HG03558 (cell line): ENCODE results near the gene AP3B2.
"Not testable (repeated sequence)": the region's sequence is repeated elsewhere in the genome, so short reads cannot be mapped to it uniquely, and the experiment has no call there.

Experiments used
- ATAC-seq: cut with Tn5 transposase; IDR thresholded peaks from one replicate; pipeline ENCODE4 v1.9.1; 2021; ENCODE audit warnings: moderate number of reproducible peaks; ENCODE audit not compliant: unreplicated experiment; ENCODE audit errors: extremely low read depth

AP3B2 gene

GRCh38 chr15:82709421-82710207 lies at the start of gene AP3B2:
TSS of gene AP3B2 (minus strand) at chr15:82709875. CDS start at chr15:82709706, 169 bp downstream.
- peak; percentile 59 for ATAC-seq

GRCh38 chr15:82751308-82751707 lies 41.6 kb upstream of the AP3B2 start:
- ATAC-seq, result no peak

GRCh38 chr15:82750831-82751180 lies 41.1 kb upstream of the AP3B2 start:
- ATAC-seq, result no peak

- ATAC-seq, result peak; percentile 73
These were observed 40.5 kb upstream of the AP3B2 start for GRCh38 chr15:82749951-82750830.

GRCh38 chr15:82748315-82748714 lies 38.6 kb upstream of the AP3B2 start:
- ATAC-seq, result no peak

- no peak for ATAC-seq
These were observed 34.1 kb upstream of the AP3B2 start for GRCh38 chr15:82743810-82744209.

GRCh38 chr15:82742134-82742533 lies 32.5 kb upstream of the AP3B2 start:
- no peak for ATAC-seq

GRCh38 chr15:82739086-82739485 lies 29.4 kb upstream of the AP3B2 start:
- no peak for ATAC-seq

GRCh38 chr15:82737975-82738374 lies 28.3 kb upstream of the AP3B2 start:
- no peak for ATAC-seq

GRCh38 chr15:82731527-82731926 lies 21.9 kb upstream of the AP3B2 start:
- ATAC-seq, result no peak

GRCh38 chr15:82730022-82730530 lies 20.4 kb upstream of the AP3B2 start:
- no peak for ATAC-seq

- no peak for ATAC-seq
These were observed 17.1 kb upstream of the AP3B2 start for GRCh38 chr15:82726816-82727215.

- no peak for ATAC-seq
These were observed 5.3 kb upstream of the AP3B2 start for GRCh38 chr15:82715003-82715402.

- ATAC-seq, result no peak
These were observed 4.3 kb upstream of the AP3B2 start for GRCh38 chr15:82714016-82714415.

- ATAC-seq, result no peak
These were observed 2.4 kb upstream of the AP3B2 start for GRCh38 chr15:82712036-82712435.

GRCh38 chr15:82710926-82711490 lies 1.3 kb upstream of the AP3B2 start:
- no peak for ATAC-seq

GRCh38 chr15:82710208-82710555 lies 507 bp upstream of the AP3B2 start:
- ATAC-seq, result no peak

- no peak for ATAC-seq
These were observed 624 bp downstream of the AP3B2 start for GRCh38 chr15:82709081-82709420.

GRCh38 chr15:82705856-82706255 lies 3.8 kb downstream of the AP3B2 start:
- not testable (repeated sequence) for ATAC-seq

GRCh38 chr15:82699726-82700125 lies 9.9 kb downstream of the AP3B2 start:
- no peak for ATAC-seq

GRCh38 chr15:82698711-82699345 lies 10.8 kb downstream of the AP3B2 start:
- ATAC-seq, result no peak
